ENCODE measurements around the gene FOXP1.

GRCh38 chr3:71541313-71541712 lies 42.2 kb downstream of the FOXP1 start:
- no peak for TF ChIP-seq CTCF (IDR thresholded peaks at IDR 0.05)
- no peak for TF ChIP-seq POLR2A (IDR thresholded peaks at IDR 0.05)

Data from adrenal gland (tissue), 5 donors.